ENCODE measurements around the gene PDCL2.

The PDCL2 gene

DNA sequence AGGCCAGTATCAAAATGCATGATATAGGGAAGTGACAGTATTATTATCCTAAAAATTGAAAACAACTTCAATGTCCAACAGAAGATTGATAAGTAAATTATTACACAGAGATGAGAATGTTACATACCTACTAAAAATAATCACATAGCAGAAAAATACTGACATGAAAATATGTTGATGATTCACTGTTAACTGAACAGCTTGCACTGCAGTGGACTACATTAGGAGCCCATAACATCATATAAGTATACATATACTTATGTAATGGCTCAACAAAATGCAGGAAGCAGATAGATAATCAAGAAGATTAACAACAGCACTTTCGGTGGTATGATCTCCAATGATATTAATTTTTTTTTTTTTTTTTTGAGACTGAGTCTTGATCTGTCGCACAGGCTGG, 52.4 kb downstream of the PDCL2 start:
- DNase-seq (ENCODE audit: low read depth in 2 of 2) = no peak

GRCh38 chr4:55538531-55538930, 53.5 kb downstream of the PDCL2 start:
- no peak for DNase-seq (ENCODE audit: low read depth in 2 of 2)

DNA sequence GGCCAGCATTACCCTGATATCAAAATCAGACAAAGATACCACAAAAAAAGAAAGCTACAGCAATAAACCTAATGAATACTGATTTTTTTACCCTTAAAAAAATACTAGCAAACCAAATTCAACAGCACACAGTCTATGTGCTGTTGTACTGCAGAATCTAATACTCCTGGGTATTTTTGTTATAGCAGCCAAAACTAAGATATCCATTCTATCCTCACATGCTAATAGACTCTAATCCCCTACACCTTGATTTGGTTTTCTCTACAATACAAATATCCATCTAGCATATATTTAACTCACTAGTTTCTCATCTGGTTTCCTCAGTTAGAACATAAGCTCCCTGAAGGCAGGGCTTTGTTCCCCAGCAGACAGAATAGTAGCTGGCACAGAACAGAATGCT, 57.7 kb downstream of the PDCL2 start:
- DNase-seq (ENCODE audit: low read depth in 2 of 2) = no peak

GRCh38 chr4:55530691-55531090, 61.4 kb downstream of the PDCL2 start:
- no peak for DNase-seq (ENCODE audit: low read depth in 2 of 2)

DNA sequence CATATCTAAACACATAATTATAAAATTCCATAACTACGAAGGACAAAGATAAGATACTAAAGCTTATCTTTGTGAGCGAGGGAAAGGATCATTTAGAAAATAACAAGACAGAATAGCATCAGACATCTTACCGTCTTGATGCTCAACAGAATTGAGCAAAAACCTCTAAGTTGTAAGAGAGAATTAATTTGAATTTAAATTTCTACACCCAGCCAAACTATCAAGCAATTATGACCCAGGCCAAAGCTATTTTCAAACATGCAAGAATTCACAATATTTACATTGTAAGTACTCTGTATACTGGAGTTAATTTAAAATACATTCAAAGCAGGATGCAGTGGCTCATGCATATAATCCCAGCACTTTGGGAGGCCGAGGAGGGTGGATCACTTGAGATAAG, 61.9 kb downstream of the PDCL2 start:
- no peak for DNase-seq (ENCODE audit: low read depth in 2 of 2)

GRCh38 chr4:55528491-55528890, 63.6 kb downstream of the PDCL2 start:
- DNase-seq (ENCODE audit: low read depth in 2 of 2) = no peak

DNA sequence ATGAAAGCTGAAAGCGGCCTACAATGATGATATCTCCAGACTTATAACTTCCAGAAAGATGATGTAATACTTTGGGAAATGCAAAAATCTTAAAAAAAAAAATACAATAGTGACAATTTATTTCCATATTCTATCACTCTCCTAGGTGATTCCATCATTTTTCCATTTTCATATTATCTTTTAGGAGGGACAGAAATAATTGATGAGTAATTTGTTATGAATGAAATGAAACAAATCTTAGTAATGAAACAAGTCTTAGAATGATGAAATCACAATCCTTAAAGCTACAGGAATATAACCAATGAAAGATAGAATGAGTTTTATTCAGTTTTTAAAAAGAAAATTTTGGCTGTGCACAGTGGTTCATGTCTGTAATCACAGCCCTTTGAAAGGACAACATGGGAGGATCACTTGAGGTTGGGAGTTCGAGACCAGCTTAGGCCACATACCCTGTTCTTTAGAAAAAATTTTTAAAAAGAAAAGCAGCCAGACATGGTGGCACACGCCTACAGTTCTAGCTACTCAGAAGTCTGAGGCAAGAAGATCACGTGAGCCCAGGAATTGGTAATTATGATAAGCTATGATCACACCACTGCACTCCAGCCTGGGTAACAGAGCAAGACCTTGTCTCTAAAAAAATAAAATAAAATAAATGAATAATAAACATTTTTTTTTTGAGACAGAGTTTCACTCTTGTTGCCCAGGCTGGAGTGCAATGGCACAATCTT, 67.0 kb downstream of the PDCL2 start:
- no peak for DNase-seq (ENCODE audit: low read depth in 2 of 2)

DNA sequence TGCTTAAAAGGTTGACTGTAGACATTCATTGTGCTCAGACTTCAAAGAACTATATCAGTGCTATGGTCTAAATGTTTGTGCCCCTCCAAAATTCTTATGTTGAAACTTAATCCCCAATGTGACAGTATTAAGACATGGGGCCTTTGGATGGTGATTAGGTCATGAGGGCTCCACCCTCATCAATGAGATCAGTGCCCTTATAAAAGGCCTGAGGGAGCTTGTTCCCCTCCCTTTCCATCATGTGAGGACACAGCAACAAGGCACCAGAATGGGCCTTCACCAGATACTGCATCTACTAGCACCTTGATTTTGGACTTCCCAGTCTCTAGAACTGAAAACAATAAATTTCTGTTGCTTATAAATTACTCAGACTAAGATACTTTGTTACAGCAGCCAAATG, 73.6 kb downstream of the PDCL2 start:
- DNase-seq (ENCODE audit: low read depth in 2 of 2) = no peak

DNA sequence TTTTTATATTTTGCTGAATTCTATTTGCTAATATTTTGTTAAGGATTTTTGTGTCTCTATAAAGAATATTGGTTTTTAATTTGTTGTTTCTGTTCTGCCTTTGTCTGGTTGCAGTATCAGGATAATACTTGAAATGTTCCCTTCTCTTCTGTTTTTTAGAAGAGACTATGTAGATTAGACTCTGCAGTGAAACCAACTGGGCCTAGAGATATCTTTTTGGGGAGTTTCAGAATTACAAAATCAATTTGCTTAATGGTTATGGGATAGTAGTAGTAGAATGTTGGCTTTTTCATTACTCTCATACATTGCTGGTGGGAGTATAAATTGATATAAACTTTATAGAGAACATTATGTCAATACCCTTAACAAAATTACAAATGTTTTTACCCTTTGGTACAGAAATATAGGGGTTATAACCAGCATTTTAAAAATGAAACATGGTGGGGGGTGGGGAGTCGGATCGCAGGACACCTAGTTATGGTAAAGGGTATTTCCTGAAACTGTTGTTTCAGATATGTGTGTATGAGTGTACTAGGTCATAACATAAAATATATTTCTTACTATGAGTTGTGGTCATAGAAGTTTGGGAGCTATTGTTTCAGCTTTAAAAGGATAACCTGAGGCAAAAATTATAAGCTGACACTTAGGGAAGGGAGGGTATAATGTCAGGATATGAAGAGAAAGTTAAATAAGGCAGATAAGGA, 74.4 kb downstream of the PDCL2 start:
- DNase-seq (ENCODE audit: low read depth in 2 of 2) = no peak

- DNase-seq (ENCODE audit: low read depth in 2 of 2) = no peak
Observed at GRCh38 chr4:55512922-55513571, 79.0 kb downstream of the PDCL2 start.

- DNase-seq (ENCODE audit: low read depth in 2 of 2) = no peak
Observed at GRCh38 chr4:55512077-55512476, 80.0 kb downstream of the PDCL2 start.

DNA sequence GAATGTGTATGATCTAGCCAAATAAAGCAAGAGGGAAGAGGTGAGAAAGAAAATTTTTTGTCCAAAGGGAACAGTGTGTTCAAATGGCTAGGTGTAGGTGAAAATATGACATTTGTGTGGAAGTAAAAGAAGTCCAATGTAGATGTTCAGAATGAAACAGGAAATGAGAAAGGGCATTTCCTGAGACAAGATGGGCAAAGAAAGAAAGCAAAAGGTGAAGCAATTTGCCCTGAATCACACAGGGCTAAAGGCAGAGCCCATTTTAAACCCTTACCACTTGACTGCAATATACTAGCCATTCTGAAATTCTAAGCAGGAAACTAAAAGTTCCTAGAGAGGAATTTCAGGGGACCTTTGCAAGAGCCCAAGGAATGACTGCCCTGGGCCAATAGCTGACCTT, 81.4 kb downstream of the PDCL2 start:
- DNase-seq (ENCODE audit: low read depth in 2 of 2) = no peak

DNA sequence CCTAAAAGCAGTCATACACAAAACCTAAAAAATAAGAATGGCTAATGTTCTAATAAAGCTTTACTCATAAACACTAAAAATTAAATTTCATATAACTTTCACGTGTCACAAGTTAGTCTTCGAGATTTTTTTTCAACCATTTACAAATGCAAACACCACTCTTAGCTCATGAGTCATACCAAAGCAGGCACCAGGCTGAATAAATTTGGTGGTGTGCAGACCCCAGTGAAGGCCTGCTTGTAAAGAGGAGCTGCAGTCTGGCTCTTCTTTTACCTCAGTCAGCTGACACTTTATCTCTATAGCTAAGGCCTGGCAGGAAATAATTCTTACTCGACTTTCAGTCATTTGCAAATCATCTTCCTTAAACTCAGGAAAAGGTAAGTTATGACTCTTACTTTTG, 82.8 kb downstream of the PDCL2 start:
- no peak for DNase-seq (ENCODE audit: low read depth in 2 of 2)

DNA sequence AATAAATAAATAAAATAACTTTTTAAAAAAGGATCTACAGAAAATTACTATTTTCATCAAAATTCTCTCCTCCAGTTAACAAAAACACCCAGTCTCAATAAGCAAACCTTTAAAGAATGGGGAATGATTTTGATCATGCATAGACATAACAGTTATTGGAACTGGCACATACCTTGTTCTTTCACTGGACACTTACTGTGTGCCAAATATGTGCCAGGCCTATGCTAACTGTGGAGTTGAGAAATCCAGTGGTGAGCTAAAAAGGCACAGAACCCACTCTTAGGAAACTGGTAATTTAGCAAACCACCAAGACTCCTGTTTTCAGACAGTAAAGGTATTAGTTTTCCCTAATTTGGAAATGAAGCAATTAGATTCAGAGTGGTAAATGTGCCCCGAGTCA, 84.4 kb downstream of the PDCL2 start:
- no peak for DNase-seq (ENCODE audit: low read depth in 2 of 2)

Data from stimulated activated CD8-positive, alpha-beta memory T cell treated with anti-CD3 and anti-CD28 coated beads, Interleukin-15, amount 100 ng/mL, for 4 hours (primary cell).